ENCODE measurements around the gene ALDH4A1. TPM values are rescaled to one million over a fixed set of nuclear protein-coding genes. Genes with fewer than 3 reads are reported as not detected.

ALDH4A1 gene, protein sequence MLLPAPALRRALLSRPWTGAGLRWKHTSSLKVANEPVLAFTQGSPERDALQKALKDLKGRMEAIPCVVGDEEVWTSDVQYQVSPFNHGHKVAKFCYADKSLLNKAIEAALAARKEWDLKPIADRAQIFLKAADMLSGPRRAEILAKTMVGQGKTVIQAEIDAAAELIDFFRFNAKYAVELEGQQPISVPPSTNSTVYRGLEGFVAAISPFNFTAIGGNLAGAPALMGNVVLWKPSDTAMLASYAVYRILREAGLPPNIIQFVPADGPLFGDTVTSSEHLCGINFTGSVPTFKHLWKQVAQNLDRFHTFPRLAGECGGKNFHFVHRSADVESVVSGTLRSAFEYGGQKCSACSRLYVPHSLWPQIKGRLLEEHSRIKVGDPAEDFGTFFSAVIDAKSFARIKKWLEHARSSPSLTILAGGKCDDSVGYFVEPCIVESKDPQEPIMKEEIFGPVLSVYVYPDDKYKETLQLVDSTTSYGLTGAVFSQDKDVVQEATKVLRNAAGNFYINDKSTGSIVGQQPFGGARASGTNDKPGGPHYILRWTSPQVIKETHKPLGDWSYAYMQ
- total RNA-seq: 1 to 10 TPM; 2.7 to 7.7 (median 5.6) TPM
- long read RNA-seq, donor 1, transcript ALDH4A1-202 (15 exons, 3,363 nt): major isoform, 7 of 17 reads
- long read RNA-seq, donor 1, partial matches to known transcripts: 9 of 17 reads
- long read RNA-seq, donor 1, other reads (novel, unspliced or antisense): 1 of 17 reads
- long read RNA-seq, donor 2, partial matches to known transcripts: 1 of 3 reads
- long read RNA-seq, donor 2, other reads (novel, unspliced or antisense): 1 of 3 reads

DNA sequence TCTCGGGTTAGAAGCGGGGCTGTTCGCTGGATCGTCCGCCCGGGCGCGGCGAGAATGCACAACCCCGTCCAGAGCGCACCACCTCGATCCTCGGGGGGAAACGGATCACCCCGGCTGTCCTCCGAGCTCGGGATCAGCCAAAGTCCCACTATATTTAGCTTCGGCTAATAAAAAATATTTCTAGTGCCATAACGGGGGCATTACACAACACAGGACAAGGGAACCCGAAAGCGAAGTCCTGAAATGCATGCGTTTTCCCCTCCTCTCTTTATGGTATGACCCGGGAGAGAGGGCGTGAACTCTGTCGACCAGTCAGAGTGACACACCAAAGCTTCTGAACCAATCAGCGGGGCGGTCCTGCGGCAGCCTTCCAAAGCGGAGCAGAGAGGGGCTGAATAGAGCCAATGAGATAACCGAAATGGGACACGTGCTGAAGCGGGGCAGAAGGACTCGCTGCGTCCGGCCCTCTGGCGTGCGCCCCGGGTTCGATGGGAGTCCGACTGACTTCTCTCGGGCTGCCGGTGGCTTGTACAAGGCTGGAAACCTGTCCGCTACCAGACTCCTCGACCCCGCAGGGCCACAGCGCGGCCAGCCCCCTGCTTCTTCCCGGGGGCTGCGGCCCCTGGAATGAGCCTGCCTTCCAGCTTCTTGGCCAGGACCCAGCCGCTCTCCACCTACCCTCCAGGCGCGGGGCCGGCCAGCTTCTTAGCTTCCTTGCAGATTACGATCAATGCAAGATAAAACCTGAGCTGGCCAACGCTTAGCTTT, at the start of gene ALDH4A1:
Gene ALDH4A1 (minus strand): TSS at position 33 of the 768 bp plus-strand sequence. CDS start 32 bp downstream, at position 1.
- H3K9me3 ChIP-seq: no peaks in the 10 kb centered on the region
- ATAC-seq (peak; percentile 97), DNase-seq (peak; percentile 96 to 98 (median 96))
- TF ChIP-seq, protein P1, sequence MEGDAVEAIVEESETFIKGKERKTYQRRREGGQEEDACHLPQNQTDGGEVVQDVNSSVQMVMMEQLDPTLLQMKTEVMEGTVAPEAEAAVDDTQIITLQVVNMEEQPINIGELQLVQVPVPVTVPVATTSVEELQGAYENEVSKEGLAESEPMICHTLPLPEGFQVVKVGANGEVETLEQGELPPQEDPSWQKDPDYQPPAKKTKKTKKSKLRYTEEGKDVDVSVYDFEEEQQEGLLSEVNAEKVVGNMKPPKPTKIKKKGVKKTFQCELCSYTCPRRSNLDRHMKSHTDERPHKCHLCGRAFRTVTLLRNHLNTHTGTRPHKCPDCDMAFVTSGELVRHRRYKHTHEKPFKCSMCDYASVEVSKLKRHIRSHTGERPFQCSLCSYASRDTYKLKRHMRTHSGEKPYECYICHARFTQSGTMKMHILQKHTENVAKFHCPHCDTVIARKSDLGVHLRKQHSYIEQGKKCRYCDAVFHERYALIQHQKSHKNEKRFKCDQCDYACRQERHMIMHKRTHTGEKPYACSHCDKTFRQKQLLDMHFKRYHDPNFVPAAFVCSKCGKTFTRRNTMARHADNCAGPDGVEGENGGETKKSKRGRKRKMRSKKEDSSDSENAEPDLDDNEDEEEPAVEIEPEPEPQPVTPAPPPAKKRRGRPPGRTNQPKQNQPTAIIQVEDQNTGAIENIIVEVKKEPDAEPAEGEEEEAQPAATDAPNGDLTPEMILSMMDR (IDR thresholded peaks at IDR 0.05): no peak
- peak within 1 kb of the TSS; percentile 44 for H3K4me3 ChIP-seq
- intact Hi-C loops (cut with DNase I, micrococcal nuclease): loop anchor here (10.0 kb wide), 2 partner anchors 52 to 192 kb away; partner anchors contain the start of gene IFFO2 (in 1 of the 2)
- no peaks in the 10 kb centered on the region for H3K36me3 ChIP-seq (ENCODE audit: low read depth)
- peaks cover 10% of the 10 kb centered on the region for H3K4me1 ChIP-seq (ENCODE audit: low read depth)

DNA sequence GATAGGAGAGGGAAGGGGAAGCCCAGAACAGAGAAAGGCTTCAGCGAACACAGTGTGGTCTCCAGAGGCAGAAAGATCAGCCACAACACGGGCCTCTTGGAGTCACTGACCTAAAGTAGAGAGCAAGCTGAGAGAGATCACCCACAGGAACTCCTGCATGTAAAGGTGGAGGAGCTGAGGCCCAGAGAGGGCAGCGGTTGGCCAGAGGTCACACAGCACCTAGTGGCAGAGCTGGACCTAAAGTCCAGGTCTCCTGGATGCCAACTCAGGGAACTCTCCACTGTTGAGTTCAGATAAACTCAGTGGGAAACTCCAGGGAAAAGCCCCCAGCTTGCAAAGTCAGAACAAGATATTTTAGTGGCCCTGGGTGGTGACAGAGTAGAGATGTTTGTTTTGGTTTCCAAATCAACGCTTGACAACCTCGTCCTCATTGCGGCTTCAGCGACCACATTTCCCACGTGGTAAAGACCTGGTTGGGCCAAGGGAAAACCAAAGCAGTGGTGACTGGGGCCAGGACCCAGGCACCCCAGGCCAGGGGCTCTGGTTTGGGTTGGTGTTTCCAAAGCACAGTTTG, 49.5 kb upstream of the ALDH4A1 start:
- no peak overlapping the region for H3K4me3 ChIP-seq
- intact Hi-C loops (cut with DNase I, micrococcal nuclease): loop anchor here in 1 of 2 donors (10.0 kb wide), 1 partner anchor 47 kb away; the partner anchor contains the start of gene ALDH4A1
- peak in 2 of 3 donors; percentile 48 to 69 for DNase-seq

DNA sequence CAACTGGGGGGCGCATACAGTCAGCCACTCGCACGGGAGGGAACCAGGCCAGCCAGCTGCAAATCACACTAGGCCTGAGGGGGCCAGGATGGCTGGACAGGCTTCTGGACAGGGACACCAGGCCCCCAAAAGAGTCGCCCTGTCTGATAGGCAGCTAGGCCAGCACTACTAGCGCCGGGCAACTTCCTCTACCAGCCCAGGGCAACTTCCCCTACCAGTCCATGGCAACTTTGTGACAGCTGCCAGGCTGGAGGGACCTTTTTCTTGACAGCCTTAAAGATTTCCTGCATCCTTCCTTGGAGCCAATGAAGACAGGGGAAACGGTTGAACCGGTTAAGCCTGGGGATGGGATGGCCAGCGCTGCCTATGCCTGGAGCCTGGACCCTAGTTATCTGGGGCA, 49.1 kb upstream of the ALDH4A1 start:
- Histone ChIP-seq H3K9me3 (no peaks in the 10 kb centered on the region), H3K4me1 (ENCODE audit: low read depth) (peaks cover 40% of the 10 kb centered on the region), H3K4me3 (no peak overlapping the region), H3K36me3 (ENCODE audit: low read depth) (no peaks in the 10 kb centered on the region)
- intact Hi-C loops (cut with DNase I, micrococcal nuclease): loop anchor here in 1 of 2 donors (10.0 kb wide), 1 partner anchor 47 kb away; the partner anchor contains the start of gene ALDH4A1
- ATAC-seq (no peak), DNase-seq (no peak)
- TF ChIP-seq, protein P1 (IDR thresholded peaks at IDR 0.05): no peak

More for the DNA sequence above, 49.5 kb upstream of the ALDH4A1 start:
- peaks cover 40% of the 10 kb centered on the region for H3K4me1 ChIP-seq (ENCODE audit: low read depth)
- TF ChIP-seq, protein P1 (IDR thresholded peaks at IDR 0.05): no peak
- ATAC-seq: no peak
- no peaks in the 10 kb centered on the region for H3K36me3 ChIP-seq (ENCODE audit: low read depth)
- H3K9me3 ChIP-seq: no peaks in the 10 kb centered on the region

DNA sequence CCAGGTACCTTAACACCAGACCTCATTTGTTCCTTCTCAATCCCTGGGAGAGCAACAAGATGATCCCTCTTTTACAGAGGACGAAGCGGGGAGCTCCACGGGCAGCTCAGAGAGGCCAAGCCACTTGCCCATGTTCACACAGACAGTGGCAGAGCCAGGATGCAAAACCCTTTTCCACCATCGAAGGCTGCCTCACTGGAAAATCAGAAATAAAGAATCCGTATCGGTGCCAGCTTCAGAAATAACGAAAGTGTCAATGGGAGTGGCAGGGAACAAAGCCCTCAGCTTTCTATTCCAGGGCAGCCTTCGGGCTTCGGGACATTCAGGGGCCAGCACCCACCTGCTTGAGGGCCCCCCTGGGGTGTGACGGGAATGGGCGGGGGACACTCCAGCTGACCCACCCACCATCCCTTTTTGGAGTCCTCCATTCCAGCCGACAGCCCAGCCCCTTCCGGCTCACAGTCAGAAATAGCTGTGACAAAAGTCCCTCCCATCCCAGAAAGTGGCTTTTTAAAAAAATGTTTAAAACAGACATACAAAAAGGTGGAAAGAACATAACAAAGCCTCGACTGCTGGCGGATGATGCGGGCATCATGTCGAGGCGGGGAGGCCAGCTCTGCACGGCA, 48.2 kb upstream of the ALDH4A1 start:
- ATAC-seq: no peak
- no peak for DNase-seq
- H3K4me3 ChIP-seq: no peak overlapping the region
- peaks cover 43% of the 10 kb centered on the region for H3K4me1 ChIP-seq (ENCODE audit: low read depth)
- intact Hi-C loops (cut with DNase I, micrococcal nuclease): loop anchor here in 1 of 2 donors (10.0 kb wide), 1 partner anchor 46 kb away; the partner anchor contains the start of gene ALDH4A1
- TF ChIP-seq, protein P1 (IDR thresholded peaks at IDR 0.05): no peak
- H3K9me3 ChIP-seq: no peaks in the 10 kb centered on the region
- no peaks in the 10 kb centered on the region for H3K36me3 ChIP-seq (ENCODE audit: low read depth)
